ENCODE results near the gene SPINT2. TPM values are rescaled to one million over a fixed set of nuclear protein-coding genes. Genes with fewer than 3 reads are reported as not detected.
"Not testable (repeated sequence)": the region's sequence is repeated elsewhere in the genome, so short reads cannot be mapped to it uniquely, and the experiment has no call there.

SPINT2 gene
- total and polyA plus RNA-seq, 2 donors (not counting 1 experiment from before 2014, with no cell fraction given), result 50.0 to 70.0 TPM

DNA sequence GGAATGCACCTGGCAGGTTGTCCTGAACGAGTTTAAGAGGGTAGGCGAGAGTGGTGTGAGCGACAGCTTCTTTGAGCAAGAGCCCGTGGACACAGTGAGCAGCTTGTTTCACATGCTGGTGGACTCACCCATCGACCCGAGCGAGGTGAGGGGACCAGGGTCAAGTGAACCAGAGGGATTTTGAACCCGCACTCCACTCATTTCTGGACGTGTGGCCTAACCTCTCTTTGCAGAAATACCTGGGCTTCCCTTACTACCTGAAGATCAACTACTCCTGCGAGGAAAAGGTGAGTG is 72.9 kb downstream of the SPINT2 start:
- intact Hi-C loops (cut with micrococcal nuclease), result loop anchor here (5.0 to 10.0 kb wide), 4 partner anchors 560 to 1260 kb away; partner anchors contain the start of genes ZNF383, ZNF420, ZNF573 and ZNF585B
- peaks cover 6% of the 10 kb centered on the region for H3K79me2 ChIP-seq (ENCODE audit: control insufficient read depth, insufficient read depth, low read length)
- H4K20me1 ChIP-seq (ENCODE audit: control insufficient read depth, insufficient read depth, low read length, poor library complexity, severe bottlenecking), result no peaks in the 10 kb centered on the region
- ATAC-seq (ENCODE audit: low read depth) (no peak), DNase-seq (no peak)
- H3K27me3 ChIP-seq (replicated peaks in 1 of 4; ENCODE audit: control extremely low read depth in 1 of 4, control insufficient read depth in 3 of 4, insufficient read depth in 4 of 4, low read length in 3 of 4), result no peaks in the 10 kb centered on the region
- Mint-ChIP-seq H3K27me3 (no peaks in the 10 kb centered on the region), H3K27ac (peak overlapping the region; percentile 97), H3K4me3 (peak overlapping the region; percentile 97), H3K9me3 (ENCODE audit: insufficient read depth) (no peaks in the 10 kb centered on the region), H3K4me1 (peaks cover 13% of the 10 kb centered on the region)
- POLR2A ChIA-PET, result interaction anchor here (0.6 to 2.5 kb wide), 3 partner anchors 37 to 74 kb away, joined by 3 to 11 read pairs (median 4); partner anchors contain the start of genes PSMD8 and SPINT2
- CTCF ChIA-PET, result interaction anchor here (0.9 to 2.2 kb wide), 4 partner anchors 37 to 105 kb away, joined by 3 to 10 read pairs (median 4); partner anchors contain the start of genes FAM98C and PSMD8
- H3K9ac ChIP-seq (ENCODE audit: low read length), result peak overlapping the region; percentile 78
- 61% methylated on average over 9 of the region's 10 CpGs for WGBS (ENCODE audit: insufficient coverage)
- H3K4me1 ChIP-seq (ENCODE audit: control insufficient read depth in 2 of 2, insufficient read depth in 2 of 2, low read length in 2 of 2), result peaks cover 5 to 11% of the 10 kb centered on the region in 2 donors
- H3K9me3 ChIP-seq (ENCODE audit: control extremely low read depth in 1 of 3, control insufficient read depth in 2 of 3, insufficient read depth in 1 of 3, low read length in 2 of 3), result no peaks in the 10 kb centered on the region
- H2AFZ ChIP-seq (ENCODE audit: insufficient read depth, low read depth, low read length, poor library complexity, severe bottlenecking), result peak overlapping the region; percentile 87
- peak overlapping the region; percentile 36 to 89 for H3K27ac ChIP-seq (ENCODE audit: low read length in 2 of 2)
- H3K36me3 ChIP-seq (replicated peaks in 1 of 2; ENCODE audit: control extremely low read depth in 1 of 2, control insufficient read depth in 1 of 2, extremely low read depth in 1 of 2, insufficient read depth in 2 of 2, low read length in 1 of 2), result no peaks in the 10 kb centered on the region
- no peak for TF ChIP-seq EZH2 (IDR thresholded peaks at IDR 0.05; ENCODE audit: borderline replicate concordance, insufficient read depth, low read depth, low read length, poor library complexity, severe bottlenecking)
- TF ChIP-seq, protein P1, sequence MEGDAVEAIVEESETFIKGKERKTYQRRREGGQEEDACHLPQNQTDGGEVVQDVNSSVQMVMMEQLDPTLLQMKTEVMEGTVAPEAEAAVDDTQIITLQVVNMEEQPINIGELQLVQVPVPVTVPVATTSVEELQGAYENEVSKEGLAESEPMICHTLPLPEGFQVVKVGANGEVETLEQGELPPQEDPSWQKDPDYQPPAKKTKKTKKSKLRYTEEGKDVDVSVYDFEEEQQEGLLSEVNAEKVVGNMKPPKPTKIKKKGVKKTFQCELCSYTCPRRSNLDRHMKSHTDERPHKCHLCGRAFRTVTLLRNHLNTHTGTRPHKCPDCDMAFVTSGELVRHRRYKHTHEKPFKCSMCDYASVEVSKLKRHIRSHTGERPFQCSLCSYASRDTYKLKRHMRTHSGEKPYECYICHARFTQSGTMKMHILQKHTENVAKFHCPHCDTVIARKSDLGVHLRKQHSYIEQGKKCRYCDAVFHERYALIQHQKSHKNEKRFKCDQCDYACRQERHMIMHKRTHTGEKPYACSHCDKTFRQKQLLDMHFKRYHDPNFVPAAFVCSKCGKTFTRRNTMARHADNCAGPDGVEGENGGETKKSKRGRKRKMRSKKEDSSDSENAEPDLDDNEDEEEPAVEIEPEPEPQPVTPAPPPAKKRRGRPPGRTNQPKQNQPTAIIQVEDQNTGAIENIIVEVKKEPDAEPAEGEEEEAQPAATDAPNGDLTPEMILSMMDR (IDR thresholded peaks at IDR 0.05), result no peak
- H3K4me2 ChIP-seq (replicated peaks; ENCODE audit: low read depth, low read length, poor library complexity, severe bottlenecking), result peak overlapping the region; percentile 89
- peak overlapping the region; percentile 36 to 82 (median 63) for H3K4me3 ChIP-seq (ENCODE audit: control extremely low read depth in 1 of 5, extremely low read depth in 1 of 5, insufficient read depth in 1 of 5, low read depth in 2 of 5, low read length in 4 of 5)

DNA sequence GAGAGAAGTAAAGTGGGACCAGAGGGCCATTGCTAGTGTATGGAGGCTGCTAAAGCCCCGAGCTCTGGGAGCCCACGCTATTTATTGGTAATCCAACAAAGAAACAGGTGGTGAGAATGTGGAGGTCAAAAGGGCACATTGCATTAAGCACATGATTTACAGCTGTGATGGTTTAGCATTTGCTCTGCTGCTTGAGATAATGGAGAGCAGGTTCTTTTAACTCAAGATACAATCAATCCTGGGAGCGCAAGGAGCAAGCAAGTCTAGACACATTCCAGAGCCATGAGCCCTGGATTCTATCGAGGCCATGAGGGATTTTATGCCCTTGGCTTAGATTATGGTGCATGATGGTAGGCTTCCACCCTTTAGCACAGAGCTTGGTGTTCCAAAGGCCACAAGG is 74.6 kb downstream of the SPINT2 start:
- H3K4me2 ChIP-seq (replicated peaks; ENCODE audit: low read depth, low read length, poor library complexity, severe bottlenecking); H3K9me3 Mint-ChIP-seq (ENCODE audit: insufficient read depth); H3K4me3 Mint-ChIP-seq; H3K27me3 Mint-ChIP-seq; H4K20me1 ChIP-seq (ENCODE audit: control insufficient read depth, insufficient read depth, low read length, poor library complexity, severe bottlenecking); H2AFZ ChIP-seq (ENCODE audit: insufficient read depth, low read depth, low read length, poor library complexity, severe bottlenecking); H3K9me3 ChIP-seq (ENCODE audit: control extremely low read depth in 1 of 3, control insufficient read depth in 2 of 3, insufficient read depth in 1 of 3, low read length in 2 of 3); H3K27ac ChIP-seq (ENCODE audit: low read length in 2 of 2); ATAC-seq (ENCODE audit: low read depth); H3K27ac Mint-ChIP-seq; DNase-seq; H3K9ac ChIP-seq (ENCODE audit: low read length); H3K27me3 ChIP-seq (replicated peaks in 1 of 4; ENCODE audit: control extremely low read depth in 1 of 4, control insufficient read depth in 3 of 4, insufficient read depth in 4 of 4, low read length in 3 of 4); H3K79me2 ChIP-seq (ENCODE audit: control insufficient read depth, insufficient read depth, low read length); H3K4me3 ChIP-seq (ENCODE audit: control extremely low read depth in 1 of 5, extremely low read depth in 1 of 5, insufficient read depth in 1 of 5, low read depth in 2 of 5, low read length in 4 of 5); H3K36me3 ChIP-seq (replicated peaks in 1 of 2; ENCODE audit: control extremely low read depth in 1 of 2, control insufficient read depth in 1 of 2, extremely low read depth in 1 of 2, insufficient read depth in 2 of 2, low read length in 1 of 2): not testable (repeated sequence)
- intact Hi-C loops (cut with micrococcal nuclease), result loop anchor here (5.0 to 10.0 kb wide), 4 partner anchors 562 to 1262 kb away; partner anchors contain the start of genes ZNF383, ZNF420, ZNF573 and ZNF585B
- WGBS (ENCODE audit: insufficient coverage), result 92% methylated on average over 2 of the region's 4 CpGs
- ChIA-PET POLR2A (interaction anchor here (0.7 to 2.5 kb wide), 2 partner anchors 19 to 35 kb away, joined by 3 to 11 read pairs; partner anchors contain the start of gene PSMD8), CTCF (interaction anchor here (0.8 kb wide), 1 partner anchor 83 kb away, joined by 3 read pairs; no protein-coding TSS in a partner anchor)
- peaks cover 13% of the 10 kb centered on the region for H3K4me1 Mint-ChIP-seq
- H3K4me1 ChIP-seq (ENCODE audit: control insufficient read depth in 2 of 2, insufficient read depth in 2 of 2, low read length in 2 of 2), result peaks cover 5 to 11% of the 10 kb centered on the region in 2 donors

All from B cell (primary cell).